ENCODE data around the gene PPP4R3B. TPM values are rescaled to one million over a fixed set of nuclear protein-coding genes. Genes with fewer than 3 reads are reported as not detected.

The PPP4R3B gene
- total and polyA plus RNA-seq, 2 experiments from 2014 or later, result 25.6 to 56.6 TPM

- no peak overlapping the region for H3K27ac Mint-ChIP-seq
- Histone ChIP-seq H3K4me1 (ENCODE audit: insufficient read depth) (no peaks in the 10 kb centered on the region), H2AFZ (no peak overlapping the region), H3K36me3 (ENCODE audit: insufficient read depth) (peaks cover 11% of the 10 kb centered on the region; the same call in 1 of the 2 replicates), H3K4me3 (no peak overlapping the region), H3K79me2 (replicated peaks; ENCODE audit: insufficient read depth) (no peaks in the 10 kb centered on the region), H3F3A (replicated peaks; ENCODE audit: low read depth) (no peaks in the 10 kb centered on the region), H3K4me2 (no peak overlapping the region), H3K27me3 (ENCODE audit: insufficient read depth) (no peaks in the 10 kb centered on the region), H4K20me1 (replicated peaks; ENCODE audit: insufficient read depth) (no peaks in the 10 kb centered on the region), H3K27ac (ENCODE audit: low read depth) (no peak overlapping the region), H3K9me2 (ENCODE audit: insufficient read depth) (no peaks in the 10 kb centered on the region)
- TF ChIP-seq CREB1 (CRISPR knock-in tag; IDR thresholded peaks at IDR 0.05; ENCODE audit: low read depth), result no peak
- no peak for TF ChIP-seq ETS1 (IDR thresholded peaks at IDR 0.05)
- no peak for TF ChIP-seq EZH2phosphoT487 (IDR thresholded peaks at IDR 0.05; ENCODE audit: unreplicated experiment)
- TF ChIP-seq ZNF331 (CRISPR knock-in tag; IDR thresholded peaks at IDR 0.05; ENCODE audit: low read depth), result no peak
- no peak for TF ChIP-seq ZNF114 (CRISPR knock-in tag; IDR thresholded peaks at IDR 0.05)
- no peak for TF ChIP-seq STAT1 (IDR thresholded peaks at IDR 0.05; ENCODE audit: unreplicated experiment)
- TF ChIP-seq CTCF (conservative IDR thresholded peaks at IDR 0.05; ENCODE audit: low read depth in 2 of 2), result no peak
- TF ChIP-seq JUNB (IDR thresholded peaks at IDR 0.05; ENCODE audit: unreplicated experiment), result no peak
- TF ChIP-seq POLR2AphosphoS5 (IDR thresholded peaks at IDR 0.05; ENCODE audit: low read depth), result no peak
- TF ChIP-seq EZH2 (IDR thresholded peaks at IDR 0.05; ENCODE audit: low read depth, unreplicated experiment), result no peak
- TF ChIP-seq, protein P1, sequence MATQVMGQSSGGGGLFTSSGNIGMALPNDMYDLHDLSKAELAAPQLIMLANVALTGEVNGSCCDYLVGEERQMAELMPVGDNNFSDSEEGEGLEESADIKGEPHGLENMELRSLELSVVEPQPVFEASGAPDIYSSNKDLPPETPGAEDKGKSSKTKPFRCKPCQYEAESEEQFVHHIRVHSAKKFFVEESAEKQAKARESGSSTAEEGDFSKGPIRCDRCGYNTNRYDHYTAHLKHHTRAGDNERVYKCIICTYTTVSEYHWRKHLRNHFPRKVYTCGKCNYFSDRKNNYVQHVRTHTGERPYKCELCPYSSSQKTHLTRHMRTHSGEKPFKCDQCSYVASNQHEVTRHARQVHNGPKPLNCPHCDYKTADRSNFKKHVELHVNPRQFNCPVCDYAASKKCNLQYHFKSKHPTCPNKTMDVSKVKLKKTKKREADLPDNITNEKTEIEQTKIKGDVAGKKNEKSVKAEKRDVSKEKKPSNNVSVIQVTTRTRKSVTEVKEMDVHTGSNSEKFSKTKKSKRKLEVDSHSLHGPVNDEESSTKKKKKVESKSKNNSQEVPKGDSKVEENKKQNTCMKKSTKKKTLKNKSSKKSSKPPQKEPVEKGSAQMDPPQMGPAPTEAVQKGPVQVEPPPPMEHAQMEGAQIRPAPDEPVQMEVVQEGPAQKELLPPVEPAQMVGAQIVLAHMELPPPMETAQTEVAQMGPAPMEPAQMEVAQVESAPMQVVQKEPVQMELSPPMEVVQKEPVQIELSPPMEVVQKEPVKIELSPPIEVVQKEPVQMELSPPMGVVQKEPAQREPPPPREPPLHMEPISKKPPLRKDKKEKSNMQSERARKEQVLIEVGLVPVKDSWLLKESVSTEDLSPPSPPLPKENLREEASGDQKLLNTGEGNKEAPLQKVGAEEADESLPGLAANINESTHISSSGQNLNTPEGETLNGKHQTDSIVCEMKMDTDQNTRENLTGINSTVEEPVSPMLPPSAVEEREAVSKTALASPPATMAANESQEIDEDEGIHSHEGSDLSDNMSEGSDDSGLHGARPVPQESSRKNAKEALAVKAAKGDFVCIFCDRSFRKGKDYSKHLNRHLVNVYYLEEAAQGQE (IDR thresholded peaks at IDR 0.05; ENCODE audit: unreplicated experiment), result no peak
- no peak for TF ChIP-seq NANOG (IDR thresholded peaks at IDR 0.05; ENCODE audit: borderline replicate concordance)
- TF ChIP-seq, protein P2, sequence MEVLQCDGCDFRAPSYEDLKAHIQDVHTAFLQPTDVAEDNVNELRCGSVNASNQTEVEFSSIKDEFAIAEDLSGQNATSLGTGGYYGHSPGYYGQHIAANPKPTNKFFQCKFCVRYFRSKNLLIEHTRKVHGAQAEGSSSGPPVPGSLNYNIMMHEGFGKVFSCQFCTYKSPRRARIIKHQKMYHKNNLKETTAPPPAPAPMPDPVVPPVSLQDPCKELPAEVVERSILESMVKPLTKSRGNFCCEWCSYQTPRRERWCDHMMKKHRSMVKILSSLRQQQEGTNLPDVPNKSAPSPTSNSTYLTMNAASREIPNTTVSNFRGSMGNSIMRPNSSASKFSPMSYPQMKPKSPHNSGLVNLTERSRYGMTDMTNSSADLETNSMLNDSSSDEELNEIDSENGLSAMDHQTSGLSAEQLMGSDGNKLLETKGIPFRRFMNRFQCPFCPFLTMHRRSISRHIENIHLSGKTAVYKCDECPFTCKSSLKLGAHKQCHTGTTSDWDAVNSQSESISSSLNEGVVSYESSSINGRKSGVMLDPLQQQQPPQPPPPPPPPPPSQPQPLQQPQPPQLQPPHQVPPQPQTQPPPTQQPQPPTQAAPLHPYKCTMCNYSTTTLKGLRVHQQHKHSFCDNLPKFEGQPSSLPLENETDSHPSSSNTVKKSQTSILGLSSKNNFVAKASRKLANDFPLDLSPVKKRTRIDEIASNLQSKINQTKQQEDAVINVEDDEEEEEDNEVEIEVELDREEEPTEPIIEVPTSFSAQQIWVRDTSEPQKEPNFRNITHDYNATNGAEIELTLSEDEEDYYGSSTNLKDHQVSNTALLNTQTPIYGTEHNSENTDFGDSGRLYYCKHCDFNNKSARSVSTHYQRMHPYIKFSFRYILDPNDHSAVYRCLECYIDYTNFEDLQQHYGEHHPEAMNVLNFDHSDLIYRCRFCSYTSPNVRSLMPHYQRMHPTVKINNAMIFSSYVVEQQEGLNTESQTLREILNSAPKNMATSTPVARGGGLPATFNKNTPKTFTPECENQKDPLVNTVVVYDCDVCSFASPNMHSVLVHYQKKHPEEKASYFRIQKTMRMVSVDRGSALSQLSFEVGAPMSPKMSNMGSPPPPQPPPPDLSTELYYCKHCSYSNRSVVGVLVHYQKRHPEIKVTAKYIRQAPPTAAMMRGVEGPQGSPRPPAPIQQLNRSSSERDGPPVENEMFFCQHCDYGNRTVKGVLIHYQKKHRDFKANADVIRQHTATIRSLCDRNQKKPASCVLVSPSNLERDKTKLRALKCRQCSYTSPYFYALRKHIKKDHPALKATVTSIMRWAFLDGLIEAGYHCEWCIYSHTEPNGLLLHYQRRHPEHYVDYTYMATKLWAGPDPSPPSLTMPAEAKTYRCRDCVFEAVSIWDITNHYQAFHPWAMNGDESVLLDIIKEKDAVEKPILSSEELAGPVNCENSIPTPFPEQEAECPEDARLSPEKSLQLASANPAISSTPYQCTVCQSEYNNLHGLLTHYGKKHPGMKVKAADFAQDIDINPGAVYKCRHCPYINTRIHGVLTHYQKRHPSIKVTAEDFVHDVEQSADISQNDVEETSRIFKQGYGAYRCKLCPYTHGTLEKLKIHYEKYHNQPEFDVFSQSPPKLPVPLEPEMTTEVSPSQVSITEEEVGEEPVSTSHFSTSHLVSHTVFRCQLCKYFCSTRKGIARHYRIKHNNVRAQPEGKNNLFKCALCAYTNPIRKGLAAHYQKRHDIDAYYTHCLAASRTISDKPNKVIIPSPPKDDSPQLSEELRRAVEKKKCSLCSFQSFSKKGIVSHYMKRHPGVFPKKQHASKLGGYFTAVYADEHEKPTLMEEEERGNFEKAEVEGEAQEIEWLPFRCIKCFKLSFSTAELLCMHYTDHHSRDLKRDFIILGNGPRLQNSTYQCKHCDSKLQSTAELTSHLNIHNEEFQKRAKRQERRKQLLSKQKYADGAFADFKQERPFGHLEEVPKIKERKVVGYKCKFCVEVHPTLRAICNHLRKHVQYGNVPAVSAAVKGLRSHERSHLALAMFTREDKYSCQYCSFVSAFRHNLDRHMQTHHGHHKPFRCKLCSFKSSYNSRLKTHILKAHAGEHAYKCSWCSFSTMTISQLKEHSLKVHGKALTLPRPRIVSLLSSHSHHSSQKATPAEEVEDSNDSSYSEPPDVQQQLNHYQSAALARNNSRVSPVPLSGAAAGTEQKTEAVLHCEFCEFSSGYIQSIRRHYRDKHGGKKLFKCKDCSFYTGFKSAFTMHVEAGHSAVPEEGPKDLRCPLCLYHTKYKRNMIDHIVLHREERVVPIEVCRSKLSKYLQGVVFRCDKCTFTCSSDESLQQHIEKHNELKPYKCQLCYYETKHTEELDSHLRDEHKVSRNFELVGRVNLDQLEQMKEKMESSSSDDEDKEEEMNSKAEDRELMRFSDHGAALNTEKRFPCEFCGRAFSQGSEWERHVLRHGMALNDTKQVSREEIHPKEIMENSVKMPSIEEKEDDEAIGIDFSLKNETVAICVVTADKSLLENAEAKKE (CRISPR knock-in tag; IDR thresholded peaks at IDR 0.05), result no peak
- no peak for ATAC-seq
- no peaks in the 10 kb centered on the region; the same call in 2 of the 3 replicates for H3K4me1 Mint-ChIP-seq
- peaks cover 22% of the 10 kb centered on the region; the same call in 2 of the 3 replicates for H3K36me3 Mint-ChIP-seq (ENCODE audit: low read depth)
- DNase-seq (ENCODE audit: low spot score), result no peak
- no peaks in the 10 kb centered on the region for H3K9me3 Mint-ChIP-seq
- no peaks in the 10 kb centered on the region for H3K27me3 Mint-ChIP-seq (ENCODE audit: insufficient read depth, low read depth, poor library complexity)
- no peak overlapping the region for H3K4me3 Mint-ChIP-seq
Measured at GRCh38 chr2:55581874-55582547, 35.4 kb downstream of the PPP4R3B start.

Measured in GM23338 (cell line).